Activated CD4-positive, CD25-positive, alpha-beta regulatory T cell treated with anti-CD3 and anti-CD28 coated beads, Interleukin-2, amount 50 U/mL, for 24 hours (primary cell): ENCODE results near the gene ZNF483.
"Not testable (repeated sequence)": the region's sequence is repeated elsewhere in the genome, so short reads cannot be mapped to it uniquely, and the experiment has no call there.

Experiments used
- ATAC-seq, 2 donors: fragments of 150-1000 bp; cut with Tn5 transposase; one replicate each; pipeline ENCODE4 v1.10.0; 2021; ENCODE audit warnings: mild to moderate bottlenecking in 1 of 2, moderate library complexity in 1 of 2

Gene ZNF483

DNA sequence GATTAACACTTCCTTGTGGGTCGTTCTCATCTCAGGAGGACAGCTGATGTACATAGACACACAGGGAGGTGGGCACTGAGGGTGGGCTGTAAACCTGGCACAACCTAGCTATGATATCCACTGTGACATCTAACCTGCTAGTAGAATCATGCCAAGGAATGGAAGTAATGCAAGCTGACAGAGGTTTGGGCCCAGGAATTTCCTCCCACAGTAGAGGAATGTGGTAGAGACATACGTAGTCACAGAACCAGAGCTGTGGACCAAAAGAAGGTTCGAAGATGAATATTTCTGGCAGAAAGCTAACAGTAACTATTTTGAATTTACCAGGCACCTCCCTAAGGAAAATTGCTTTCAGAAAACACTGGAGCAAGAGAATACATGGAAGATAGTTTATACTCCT, 90.9 kb downstream of the ZNF483 start:
- ATAC-seq: no peak

DNA sequence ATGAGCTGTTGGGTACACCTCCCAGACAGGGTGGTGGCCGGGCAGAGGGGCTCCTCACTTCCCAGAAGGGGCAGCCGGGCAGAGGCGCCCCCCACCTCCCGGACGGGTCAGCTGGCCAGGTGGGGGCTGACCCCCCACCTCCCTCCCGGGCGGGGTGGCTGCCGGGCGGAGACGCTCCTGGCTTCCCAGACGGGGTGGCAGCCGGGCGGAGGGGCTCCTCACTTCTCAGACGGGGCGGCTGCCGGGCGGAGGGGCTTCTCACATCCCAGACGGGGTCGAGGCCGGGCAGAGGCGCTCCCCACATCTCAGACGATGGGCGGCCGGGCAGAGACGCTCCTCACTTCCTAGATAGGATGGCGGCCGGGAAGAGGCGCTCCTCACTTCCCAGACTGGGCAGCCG, 92.4 kb downstream of the ZNF483 start:
- not testable (repeated sequence) for ATAC-seq

DNA sequence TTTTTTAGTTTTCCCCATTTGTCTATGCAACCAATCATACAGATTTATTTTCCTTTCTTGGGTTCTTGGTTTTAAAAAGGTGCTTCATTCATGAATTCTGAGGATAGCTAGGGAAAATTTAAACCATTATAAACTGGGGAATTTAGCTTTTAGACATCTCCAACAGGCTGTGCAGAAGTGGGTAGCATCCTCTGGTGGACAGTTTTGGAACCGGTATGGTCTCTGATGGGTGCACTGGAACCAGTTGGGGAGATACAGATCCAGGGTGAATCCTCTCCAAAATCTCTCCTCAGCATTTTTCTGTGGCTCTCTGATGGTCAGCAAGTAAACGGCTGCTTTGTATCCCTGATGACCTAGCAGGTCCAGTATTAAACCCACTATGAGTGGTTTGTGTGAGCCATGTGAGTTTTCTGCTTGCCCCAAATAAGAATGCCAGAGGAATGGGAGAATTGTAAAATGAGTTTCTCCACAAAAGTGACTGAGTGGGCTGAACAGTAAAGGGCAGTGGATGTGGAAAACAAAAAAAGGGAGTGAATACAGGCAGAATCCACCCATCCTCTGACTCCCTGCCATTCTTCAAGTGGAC, 97.0 kb downstream of the ZNF483 start:
- ATAC-seq: peak; percentile 33 to 76

DNA sequence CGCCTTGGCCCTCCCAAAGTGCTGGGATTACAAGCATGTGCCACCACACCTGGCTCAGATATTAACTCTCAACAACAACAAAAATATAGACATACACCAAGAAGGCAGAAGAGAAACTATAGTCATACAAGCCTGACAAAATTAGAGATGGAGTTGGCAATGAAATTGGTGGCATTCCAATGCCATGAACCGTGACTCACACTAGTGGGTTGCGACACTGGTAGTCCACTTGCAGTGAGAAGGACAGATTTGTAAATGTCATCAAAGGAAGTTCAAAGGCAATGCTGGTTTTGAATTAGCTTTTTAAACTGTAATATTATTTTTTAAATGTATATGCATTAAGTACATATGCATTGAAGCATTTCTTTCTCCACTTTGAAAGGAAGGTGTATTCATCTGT, 97.6 kb downstream of the ZNF483 start:
- no peak for ATAC-seq
